ENCODE results near the gene ERP27. TPM values are rescaled to one million over a fixed set of nuclear protein-coding genes. Genes with fewer than 3 reads are reported as not detected.

Gene ERP27
- total and polyA plus RNA-seq, 12 donors, result 0.18 to 3.0 (median 1.2) TPM; not detected in 2

DNA sequence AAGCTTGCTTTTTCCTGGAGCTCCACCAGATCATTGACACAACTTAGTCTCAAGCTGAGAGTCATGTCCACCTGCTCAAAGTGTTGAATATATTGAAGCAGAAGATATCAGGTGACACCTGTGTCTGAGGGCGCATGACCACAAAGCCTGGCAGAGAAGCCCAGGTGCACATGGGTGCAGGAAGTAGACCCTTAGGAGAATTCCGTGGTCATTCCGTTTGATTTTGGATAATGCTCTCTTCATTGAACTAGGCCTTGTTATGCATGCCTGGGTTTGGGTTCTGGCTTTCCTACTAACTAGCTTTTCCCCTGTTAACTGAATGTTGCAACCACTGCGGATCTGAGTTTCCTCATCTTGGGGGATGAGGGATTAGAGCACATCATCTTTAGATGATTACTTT lies 15.9 kb upstream of the ERP27 start:
- no peak overlapping the region for H3K4me3 ChIP-seq
- no peaks in the 10 kb centered on the region for H3K36me3 ChIP-seq (replicated peaks in 1 of 2)
- no peak for DNase-seq
- intact Hi-C loops (cut with DNase I), result no loop called here
- H3K9me3 ChIP-seq (replicated peaks in 1 of 3), result no peaks in the 10 kb centered on the region
- 80 to 90% (median 81%) methylated on average over 4 of the region's 4 CpGs for WGBS, 4 donors
- peak overlapping the region in 1 of 5 donors; percentile 2 for H3K27ac ChIP-seq
- TF ChIP-seq, protein P1, sequence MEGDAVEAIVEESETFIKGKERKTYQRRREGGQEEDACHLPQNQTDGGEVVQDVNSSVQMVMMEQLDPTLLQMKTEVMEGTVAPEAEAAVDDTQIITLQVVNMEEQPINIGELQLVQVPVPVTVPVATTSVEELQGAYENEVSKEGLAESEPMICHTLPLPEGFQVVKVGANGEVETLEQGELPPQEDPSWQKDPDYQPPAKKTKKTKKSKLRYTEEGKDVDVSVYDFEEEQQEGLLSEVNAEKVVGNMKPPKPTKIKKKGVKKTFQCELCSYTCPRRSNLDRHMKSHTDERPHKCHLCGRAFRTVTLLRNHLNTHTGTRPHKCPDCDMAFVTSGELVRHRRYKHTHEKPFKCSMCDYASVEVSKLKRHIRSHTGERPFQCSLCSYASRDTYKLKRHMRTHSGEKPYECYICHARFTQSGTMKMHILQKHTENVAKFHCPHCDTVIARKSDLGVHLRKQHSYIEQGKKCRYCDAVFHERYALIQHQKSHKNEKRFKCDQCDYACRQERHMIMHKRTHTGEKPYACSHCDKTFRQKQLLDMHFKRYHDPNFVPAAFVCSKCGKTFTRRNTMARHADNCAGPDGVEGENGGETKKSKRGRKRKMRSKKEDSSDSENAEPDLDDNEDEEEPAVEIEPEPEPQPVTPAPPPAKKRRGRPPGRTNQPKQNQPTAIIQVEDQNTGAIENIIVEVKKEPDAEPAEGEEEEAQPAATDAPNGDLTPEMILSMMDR (IDR thresholded peaks at IDR 0.05), result no peak
- no peak for TF ChIP-seq POLR2A (IDR thresholded peaks at IDR 0.05)
- H3K27me3 ChIP-seq, result no peaks in the 10 kb centered on the region
- peaks cover 0 to 50% of the 10 kb centered on the region in 2 donors for H3K4me1 ChIP-seq (replicated peaks in 1 of 2)

DNA sequence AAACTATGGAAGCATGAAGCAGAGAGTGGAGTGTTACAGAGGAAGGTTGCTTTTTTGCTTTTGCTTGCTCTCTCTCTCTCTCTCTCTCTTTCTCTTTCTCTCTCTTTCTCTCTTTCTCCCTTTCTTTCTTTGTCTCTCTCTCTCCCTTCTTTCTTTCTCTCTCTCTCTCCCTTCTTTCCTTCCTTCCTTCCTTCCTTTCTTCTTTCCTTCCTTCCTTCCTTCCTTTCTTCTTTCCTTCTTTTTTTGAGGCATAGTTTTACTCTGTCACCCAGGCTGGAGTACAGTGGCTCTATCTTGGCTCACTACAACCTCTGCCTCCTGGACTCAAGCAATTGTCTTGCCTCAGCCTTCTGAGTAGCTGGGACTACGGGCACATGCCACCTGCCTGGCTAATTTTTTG lies 15.4 kb upstream of the ERP27 start:
- intact Hi-C loops (cut with DNase I), result no loop called here
- Histone ChIP-seq H3K4me1 (replicated peaks in 1 of 2) (peaks cover 0 to 55% of the 10 kb centered on the region in 2 donors), H3K36me3 (replicated peaks in 1 of 2) (no peaks in the 10 kb centered on the region), H3K4me3 (no peak overlapping the region), H3K27ac (peak overlapping the region in 1 of 5 donors; percentile 2), H3K9me3 (replicated peaks in 1 of 3) (no peaks in the 10 kb centered on the region), H3K27me3 (no peaks in the 10 kb centered on the region)
- 75 to 95% (median 88%) methylated on average over 1 of the region's 1 CpG for WGBS, 4 donors
- DNase-seq, result no peak
- TF ChIP-seq, protein P1 (IDR thresholded peaks at IDR 0.05), result no peak
- TF ChIP-seq POLR2A (IDR thresholded peaks at IDR 0.05), result no peak

DNA sequence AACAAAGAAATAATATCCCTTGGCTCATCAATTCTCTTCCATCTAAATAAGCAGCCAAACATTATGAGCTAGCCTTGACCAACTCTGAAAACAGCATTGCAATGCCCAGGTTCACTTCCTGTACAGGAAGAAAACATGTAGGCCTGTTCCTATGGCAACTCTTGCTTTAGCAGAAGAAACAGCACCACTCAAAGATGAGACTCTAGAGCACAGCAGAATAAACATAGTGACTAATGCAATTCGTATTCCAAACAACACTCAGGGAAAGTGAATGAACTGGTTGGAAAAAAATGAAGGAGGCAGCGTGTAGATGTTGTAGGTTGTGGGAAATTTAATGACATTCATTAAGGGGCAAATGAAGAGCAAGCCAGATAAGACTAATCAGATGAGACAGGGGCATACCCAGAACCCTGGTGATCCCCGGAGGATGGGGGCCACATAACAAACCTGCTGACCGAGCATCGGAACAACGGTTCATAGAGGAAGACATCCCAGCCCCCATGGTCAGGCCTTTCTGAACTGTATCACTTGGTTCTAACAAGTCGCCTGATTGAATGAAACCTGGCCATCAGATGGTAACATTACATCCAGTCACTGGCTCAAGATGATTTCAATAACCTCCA lies 14.1 kb upstream of the ERP27 start:
- DNase-seq, result peak in 1 of 7 donors; percentile 28
- TF ChIP-seq POLR2A (IDR thresholded peaks at IDR 0.05), result no peak
- TF ChIP-seq, protein P1 (IDR thresholded peaks at IDR 0.05), result no peak
- Histone ChIP-seq H3K27me3 (no peaks in the 10 kb centered on the region), H3K4me1 (replicated peaks in 1 of 2) (peaks cover 0 to 54% of the 10 kb centered on the region in 2 donors), H3K4me3 (no peak overlapping the region), H3K36me3 (replicated peaks in 1 of 2) (peaks cover 0 to 2% of the 10 kb centered on the region in 2 donors), H3K9me3 (replicated peaks in 1 of 3) (no peaks in the 10 kb centered on the region), H3K27ac (peak overlapping the region in 2 of 5 donors; percentile 51 to 56)
- 51 to 62% (median 58%) methylated on average over 7 of the region's 7 CpGs for WGBS, 4 donors
- intact Hi-C loops (cut with DNase I), result no loop called here

DNA sequence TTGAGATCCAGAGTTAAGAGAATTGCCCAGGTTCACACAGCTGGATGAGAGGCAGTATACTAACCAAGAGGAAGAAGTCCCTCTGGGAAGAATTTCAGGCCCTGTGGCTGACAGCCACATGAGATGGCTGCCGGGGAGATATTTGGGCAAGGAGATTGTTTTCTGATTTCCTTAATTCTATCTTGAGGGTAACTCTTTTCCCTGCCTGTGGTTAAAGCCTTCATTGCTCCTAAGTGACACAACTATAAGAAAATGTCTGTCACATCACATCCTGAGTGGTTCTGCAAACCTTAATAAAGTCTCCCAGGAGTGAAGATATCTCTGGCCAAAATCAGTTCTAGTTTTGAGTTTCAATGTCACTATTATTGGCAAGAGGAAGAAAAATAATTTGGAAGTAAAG lies 13.5 kb upstream of the ERP27 start:
- Histone ChIP-seq H3K27ac (peak overlapping the region in 2 of 5 donors; percentile 56 to 57), H3K36me3 (replicated peaks in 1 of 2) (peaks cover 0 to 4% of the 10 kb centered on the region in 2 donors), H3K9me3 (replicated peaks in 1 of 3) (no peaks in the 10 kb centered on the region), H3K4me1 (replicated peaks in 1 of 2) (peaks cover 0 to 48% of the 10 kb centered on the region in 2 donors), H3K27me3 (no peaks in the 10 kb centered on the region), H3K4me3 (no peak overlapping the region)
- intact Hi-C loops (cut with DNase I), result no loop called here
- 50 to 88% (median 72%) methylated on average over 1 of the region's 1 CpG for WGBS, 4 donors
- TF ChIP-seq POLR2A (IDR thresholded peaks at IDR 0.05), result no peak
- TF ChIP-seq, protein P1 (IDR thresholded peaks at IDR 0.05), result no peak
- no peak for DNase-seq

All from adrenal gland (tissue), 12 donors.